GM19463 (cell line): Measurements from ENCODE around the gene PAK1IP1.
"Not testable (repeated sequence)": the region's sequence is repeated elsewhere in the genome, so short reads cannot be mapped to it uniquely, and the experiment has no call there.

Experiments
- ATAC-seq: cut with Tn5 transposase; IDR thresholded peaks from one replicate; pipeline ENCODE4 v1.9.1; 2021; ENCODE audit warnings: mild to moderate bottlenecking, moderate library complexity; ENCODE audit not compliant: unreplicated experiment

PAK1IP1 gene

DNA sequence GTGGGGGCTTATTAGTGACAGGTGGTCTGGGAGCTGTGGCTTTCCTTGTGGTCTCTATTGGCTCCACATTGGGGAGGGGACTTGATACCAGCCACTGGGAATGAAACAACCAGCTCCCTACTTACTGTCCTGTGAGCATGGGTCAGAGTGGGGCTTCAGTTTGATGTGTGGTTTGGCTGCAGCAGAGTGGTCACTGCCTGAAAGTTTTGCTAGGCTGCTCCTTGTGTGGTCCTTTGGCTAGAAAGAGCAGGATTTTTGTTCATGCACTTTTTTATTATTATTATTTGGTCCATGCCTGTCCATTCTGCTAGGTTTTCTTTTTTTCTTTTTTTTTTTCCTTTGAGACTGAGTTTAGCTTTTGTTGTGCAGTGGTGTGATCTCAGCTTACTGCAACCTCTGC lies 45.3 kb downstream of the PAK1IP1 start:
- no peak for ATAC-seq

DNA sequence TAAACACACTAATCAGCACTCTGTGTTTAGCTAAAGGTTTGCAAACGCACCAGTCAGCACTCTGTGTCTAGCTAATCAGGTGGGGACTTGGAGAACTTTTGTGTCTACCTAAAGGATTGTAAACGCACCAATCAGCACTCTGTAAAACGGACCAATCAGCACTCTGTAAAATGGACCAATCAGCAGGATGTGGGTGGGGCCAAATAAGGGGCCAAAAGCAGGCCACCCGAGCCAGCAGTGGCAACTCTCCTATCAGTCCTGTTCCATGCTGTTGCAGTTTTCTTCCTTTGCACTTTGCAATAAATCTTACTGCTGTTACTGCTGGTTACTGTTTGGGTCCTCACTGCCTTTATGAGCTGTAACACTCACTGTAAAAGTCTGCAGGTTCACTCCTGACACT lies 46.9 kb downstream of the PAK1IP1 start:
- not testable (repeated sequence) for ATAC-seq

GRCh38 chr6:10742251-10742650 lies 47.5 kb downstream of the PAK1IP1 start:
- ATAC-seq = no peak

DNA sequence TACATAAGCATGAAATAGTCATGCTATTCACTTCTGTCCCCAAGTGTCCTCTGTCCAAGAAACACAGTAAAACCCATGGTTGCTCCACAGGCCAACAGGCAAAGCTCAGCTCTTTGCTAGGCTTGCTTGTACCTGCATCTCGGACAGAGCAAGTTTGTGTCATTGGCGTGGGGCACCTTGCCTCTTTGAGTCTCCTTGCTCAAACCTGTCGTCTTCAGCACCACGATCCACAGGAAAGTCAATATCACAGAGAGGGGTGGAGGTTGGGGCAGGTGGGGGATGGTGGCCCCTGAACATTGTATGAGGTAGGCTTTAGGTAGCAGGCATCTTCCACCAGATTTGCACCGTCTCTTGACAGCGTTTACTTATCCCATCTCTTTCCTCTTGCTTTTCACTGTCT lies 48.7 kb downstream of the PAK1IP1 start:
- no peak for ATAC-seq

- ATAC-seq = no peak
Observed at GRCh38 chr6:10745116-10745515, 50.3 kb downstream of the PAK1IP1 start.

- ATAC-seq = no peak
Observed at GRCh38 chr6:10746915-10747250, 52.1 kb downstream of the PAK1IP1 start.

DNA sequence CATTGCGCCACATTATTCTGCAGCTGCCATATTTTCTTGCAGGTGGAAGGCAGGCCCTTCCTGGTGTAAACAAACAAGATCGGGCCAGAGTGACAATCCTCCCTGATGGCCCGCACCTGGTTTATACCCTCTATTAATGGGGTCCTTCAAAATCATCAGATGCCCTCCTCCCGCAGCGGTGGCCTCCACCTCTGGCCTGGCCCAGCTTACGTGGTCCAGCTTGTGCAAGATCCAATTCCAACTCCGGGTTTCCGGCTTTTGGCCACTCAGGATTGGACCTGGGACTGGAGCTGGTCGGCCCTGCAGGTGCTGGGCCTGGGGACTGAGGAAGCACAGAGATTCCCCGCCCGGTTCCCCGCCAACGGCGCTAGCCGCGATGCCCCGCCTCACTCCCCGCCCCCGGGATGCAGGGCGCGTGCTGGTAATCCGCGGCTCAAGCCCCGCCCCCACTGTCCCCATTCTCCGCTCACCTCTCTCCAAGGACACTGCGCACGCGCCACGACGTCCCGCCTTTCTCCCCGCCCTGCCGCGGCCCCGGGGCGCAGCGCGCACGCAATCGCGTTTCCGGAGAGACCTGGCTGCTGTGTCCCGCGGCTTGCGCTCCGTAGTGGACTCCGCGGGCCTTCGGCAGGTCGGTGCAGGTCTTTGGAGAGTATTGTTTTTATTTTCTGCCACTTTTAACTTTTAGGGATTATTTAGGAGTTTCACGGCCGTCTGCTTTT lies 52.6 kb downstream of the PAK1IP1 start, which contains the start of gene TMEM14B:
Gene TMEM14B, plus strand, starts transcription at position 555 of the 722 bp plus-strand sequence. CDS start 1,441 bp downstream, outside the sequence.
- ATAC-seq = peak; percentile 94

- no peak for ATAC-seq
Observed at GRCh38 chr6:10749734-10750133, 55.0 kb downstream of the PAK1IP1 start.

DNA sequence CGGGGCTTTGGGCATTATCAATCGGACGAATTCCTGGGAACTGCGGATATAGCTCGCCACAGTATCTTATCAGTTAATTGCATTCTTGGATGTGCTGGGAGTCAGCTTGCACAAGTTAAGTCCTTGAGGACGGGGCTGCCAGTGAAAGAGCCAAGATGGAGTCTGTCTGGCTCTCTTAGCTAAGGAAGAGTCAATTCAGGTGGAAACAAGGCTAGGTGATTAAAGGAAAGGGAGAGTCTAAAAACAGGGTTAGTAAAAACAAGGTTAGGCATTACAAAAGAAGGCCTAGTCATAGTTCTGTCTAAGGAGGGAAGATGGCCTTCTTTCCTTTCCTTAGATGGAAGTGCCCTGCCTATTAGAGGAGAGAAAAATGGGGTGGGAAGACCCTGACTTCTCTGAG lies 55.8 kb downstream of the PAK1IP1 start:
- not testable (repeated sequence) for ATAC-seq

GRCh38 chr6:10751757-10752156 lies 57.0 kb downstream of the PAK1IP1 start:
- not testable (repeated sequence) for ATAC-seq

- ATAC-seq = no peak
Observed at GRCh38 chr6:10756085-10756484, 61.3 kb downstream of the PAK1IP1 start.
